ENCODE measurements around the gene SNX12. TPM values are rescaled to one million over a fixed set of nuclear protein-coding genes. Genes with fewer than 3 reads are reported as not detected.

The SNX12 gene
- polyA plus RNA-seq, 2 of the 4 experiments (the other 2 are of a cell fraction), result 78.4 to 82.4 TPM

GRCh38 chrX:71098302-71098701 lies 30.2 kb upstream of the SNX12 start:
- FAIRE-seq (no peak), ATAC-seq (peak in 1 of 2 experiments; percentile 44; a peak in 2 of 6 replicates), DNase-seq (ENCODE audit: low read depth in 1 of 2, low spot score in 1 of 2) (peak; percentile 55)
- Histone ChIP-seq H3K4me3 (no peak overlapping the region), H3K27ac (no peak overlapping the region), H3K4me2 (no peak overlapping the region), H3K4me1 (peaks cover 6% of the 10 kb centered on the region; the same call in 2 of the 3 replicates), H3K9me3 (no peaks in the 10 kb centered on the region)
- POLR2A ChIA-PET, result no interaction called here
- WGBS (ENCODE audit: missing lambda C conversion rate), result 0% methylated on average over 2 of the region's 2 CpGs
- TF ChIP-seq ZSCAN20 (CRISPR knock-in tag; IDR thresholded peaks at IDR 0.05), result no peak
- peak; percentile 44 to 55; a peak in 4 of 5 replicates for TF ChIP-seq RAD21 (conservative IDR thresholded peaks at IDR 0.05 in 1 of 2, IDR thresholded peaks at IDR 0.05 in 1 of 2)
- no peak for TF ChIP-seq MYC (IDR thresholded peaks at IDR 0.05; ENCODE audit: borderline replicate concordance, low read length)
- TF ChIP-seq SMC3 (IDR thresholded peaks at IDR 0.05), result peak; percentile 32; the same call in 2 of the 3 replicates
- TF ChIP-seq CTCF (IDR thresholded peaks at IDR 0.05), result peak; percentile 41
- CTCF ChIA-PET, result interaction anchor here (0.9 kb wide), 1 partner anchor 31 kb away, joined by 3 read pairs; no protein-coding TSS in a partner anchor

- no peaks in the 10 kb centered on the region for H3K9me3 ChIP-seq
- H3K4me3 ChIP-seq, result peak overlapping the region; percentile 58
- TF ChIP-seq CBX2 (IDR thresholded peaks at IDR 0.05; ENCODE audit: borderline replicate concordance, low read depth) (no peak), KDM1A (IDR thresholded peaks at IDR 0.05; ENCODE audit: low read depth) (no peak), POLR2A (IDR thresholded peaks at IDR 0.05; ENCODE audit: low read length) (no peak), EHMT2 (IDR thresholded peaks at IDR 0.05; ENCODE audit: low read depth) (no peak), PHF8 (IDR thresholded peaks at IDR 0.05; ENCODE audit: borderline replicate concordance, low read depth) (no peak), REST (IDR thresholded peaks at IDR 0.05) (no peak), HOXB5 (CRISPR knock-in tag; IDR thresholded peaks at IDR 0.05) (no peak), GATA3 (IDR thresholded peaks at IDR 0.05; ENCODE audit: borderline replicate concordance) (no peak), CTCF (IDR thresholded peaks at IDR 0.05) (no peak)
- WGBS (ENCODE audit: missing lambda C conversion rate), result 15% methylated on average over 5 of the region's 9 CpGs
- peak overlapping the region; percentile 78 to 86; a peak in 5 of 6 replicates for H3K27ac ChIP-seq
- CTCF ChIA-PET, result interaction anchor here (1.1 kb wide), 1 partner anchor 83 kb away, joined by 3 read pairs; no protein-coding TSS in a partner anchor
- no peak for DNase-seq (ENCODE audit: low read depth in 1 of 2, low spot score in 1 of 2)
- POLR2A ChIA-PET, result no interaction called here
- peak overlapping the region; percentile 83 for H3K4me2 ChIP-seq
- peak in 1 of 2 experiments; percentile 2; a peak in 1 of 6 replicates for ATAC-seq
- H3K4me1 ChIP-seq, result peaks cover 6% of the 10 kb centered on the region; the same call in 2 of the 3 replicates
- no peak for FAIRE-seq
Measured at GRCh38 chrX:71096760-71097032, 28.6 kb upstream of the SNX12 start.

Measured in A549 (cell line).